DND-41 (cell line): ENCODE results near the gene DNPEP.

Experiments used
- CTCF ChIP-seq: IDR thresholded peaks from 2 replicates; pipeline ENCODE4 v1.5.1; 2012; ENCODE audit warnings: borderline replicate concordance, low read length, moderate library complexity, mild to moderate bottlenecking; ENCODE audit not compliant: poor library complexity, severe bottlenecking; ENCODE audit errors: extremely low read depth
- EZH2 ChIP-seq: IDR thresholded peaks from 3 replicates; pipeline ENCODE4 v1.6.1; 2012; ENCODE audit warnings: borderline replicate concordance, low read depth, mild to moderate bottlenecking, moderate library complexity, low read length, inconsistent platforms; ENCODE audit not compliant: severe bottlenecking

GRCh38 chr2:219378163-219378851 lies 9.4 kb downstream of the DNPEP start:
- no peak for TF ChIP-seq CTCF
- no peak for TF ChIP-seq EZH2
